Lung (tissue), 12 donors: ENCODE data around the gene ACSS3. TPM values are rescaled to one million over a fixed set of nuclear protein-coding genes. Genes with fewer than 3 reads are reported as not detected.

Experiments used
- ATAC-seq: fragments of 200-7000 bp; cut with Tn5 transposase; one replicate; pipeline ENCODE4 v1.9.1; 2020; ENCODE audit warnings: moderate number of reproducible peaks; ENCODE audit not compliant: insufficient read depth, low FRiP score
- DNase-seq, 3 donors: peaks; one replicate each; pipeline ENCODE4 v3.0.0-alpha.2; 2013 to 2017
- H3K27ac ChIP-seq, 2 donors: one replicate each; pipeline ENCODE4 v1.5.1; 2013; ENCODE audit warnings: mild to moderate bottlenecking in 2 of 2, moderate library complexity in 2 of 2, control low read depth in 1 of 2, inconsistent platforms in 1 of 2, low read depth in 1 of 2, low read length in 1 of 2
- H3K27me3 ChIP-seq, 3 donors: one replicate each; pipeline ENCODE4 v1.5.1; 2013; ENCODE audit warnings: low read length in 2 of 3; ENCODE audit not compliant: control insufficient read depth in 3 of 3, insufficient read depth in 3 of 3
- H3K36me3 ChIP-seq, 4 donors: one replicate each; pipeline ENCODE4 v1.5.1; 2013; ENCODE audit warnings: low read length in 4 of 4, mild to moderate bottlenecking in 1 of 4, moderate library complexity in 1 of 4; ENCODE audit not compliant: control insufficient read depth in 4 of 4, insufficient read depth in 4 of 4
- H3K4me1 ChIP-seq, 5 donors: one replicate each; pipeline ENCODE4 v1.5.1; 2013; ENCODE audit warnings: low read length in 5 of 5, mild to moderate bottlenecking in 2 of 5, moderate library complexity in 1 of 5; ENCODE audit not compliant: control insufficient read depth in 5 of 5, insufficient read depth in 5 of 5
- H3K4me3 ChIP-seq: one replicate; pipeline ENCODE4 v1.5.1; 2013; ENCODE audit warnings: mild to moderate bottlenecking, control low read depth, moderate library complexity
- H3K9ac ChIP-seq, 2 donors: one replicate each; pipeline ENCODE4 v1.5.1; 2013; ENCODE audit warnings: low read length in 2 of 2, control low read depth in 1 of 2; ENCODE audit not compliant: insufficient read depth in 1 of 2
- H3K9me3 ChIP-seq, 4 donors: one replicate each; pipeline ENCODE4 v1.5.1; 2013; ENCODE audit warnings: low read length in 3 of 4, mild to moderate bottlenecking in 1 of 4, moderate library complexity in 1 of 4; ENCODE audit not compliant: control insufficient read depth in 4 of 4, insufficient read depth in 3 of 4
- CTCF ChIP-seq: IDR thresholded peaks from 2 replicates; pipeline ENCODE4 v1.5.1; 2012; ENCODE audit warnings: mild to moderate bottlenecking; ENCODE audit errors: control extremely low read depth, extremely low read depth
- WGBS, 2 donors: extraction: QIAGEN DNeasy Blood & Tissue Kit; methylation state at CpG; one replicate each; pipeline ENCODE4 v1.1.7; 2013; 5-methylcytosine and 5-hydroxymethylcytosine counted together
- polyA plus RNA-seq, 2 donors: library from polyadenylated mRNA; stranded (reverse); fragments of 200-250 nt; gene quantifications; one replicate each; pipeline ENCODE4 v1.2.1, GENCODE V29; 2013
- total RNA-seq, 2 donors: library from RNA; depleted of rRNA in 1 of 2; stranded (reverse); fragments of >200 nt in 1 of 2; gene quantifications; one replicate each; pipeline ENCODE4 v1.2.1, GENCODE V29; 2014 to 2021
- donor health status: control.
- donor health status: control.
- donor health status: Bipolar disorder and iron deficiency.
- donor health status: healthy.
- donor health status: DM: yes; HTN: yes; CAD: no.

The ACSS3 gene
- total and polyA plus RNA-seq, 4 donors: 5.3 to 85.5 (median 15.8) TPM

GRCh38 chr12:81094718-81095360 lies 17.0 kb downstream of the ACSS3 start:
- Histone ChIP-seq H3K4me1 (peaks cover 0 to 9% (median 0%) of the 10 kb centered on the region in 5 donors), H3K27ac (no peak overlapping the region), H3K9me3 (no peaks in the 10 kb centered on the region), H3K4me3 (no peak overlapping the region), H3K36me3 (no peaks in the 10 kb centered on the region), H3K27me3 (no peaks in the 10 kb centered on the region), H3K9ac (no peak overlapping the region)
- no peak for ATAC-seq
- no peak for DNase-seq
- no peak for TF ChIP-seq CTCF
- 53 to 75% methylated on average over 1 of the region's 1 CpG for WGBS, 2 donors

GRCh38 chr12:81095501-81096232 lies 17.8 kb downstream of the ACSS3 start:
- no peak for TF ChIP-seq CTCF
- H3K27ac ChIP-seq: no peak overlapping the region
- H3K27me3 ChIP-seq: no peaks in the 10 kb centered on the region
- H3K9me3 ChIP-seq: no peaks in the 10 kb centered on the region
- WGBS, 2 donors: 69 to 79% methylated on average over 6 of the region's 6 CpGs
- H3K9ac ChIP-seq: no peak overlapping the region
- ATAC-seq (peak; percentile 58), DNase-seq (peak in 2 of 3 donors; percentile 56 to 84)
- H3K4me1 ChIP-seq: peaks cover 0 to 11% (median 0%) of the 10 kb centered on the region in 5 donors
- H3K36me3 ChIP-seq: no peaks in the 10 kb centered on the region
- H3K4me3 ChIP-seq: no peak overlapping the region

GRCh38 chr12:81105687-81106086 lies 27.8 kb downstream of the ACSS3 start:
- H3K9ac ChIP-seq: no peak overlapping the region
- H3K27ac ChIP-seq: no peak overlapping the region
- peaks cover 0 to 6% (median 4%) of the 10 kb centered on the region in 4 donors for H3K36me3 ChIP-seq
- no peak for ATAC-seq
- H3K9me3 ChIP-seq: peaks cover 0 to 1% (median 0%) of the 10 kb centered on the region in 4 donors
- H3K27me3 ChIP-seq: no peaks in the 10 kb centered on the region
- DNase-seq: no peak
- no peak overlapping the region for H3K4me3 ChIP-seq
- H3K4me1 ChIP-seq: peaks cover 0 to 5% (median 0%) of the 10 kb centered on the region in 5 donors
- TF ChIP-seq CTCF: no peak
